ENCODE results near the gene NPC1.

GRCh38 chr18:23634692-23635091, 48.4 kb upstream of the NPC1 start:
- no peak for TF ChIP-seq CTCF (IDR thresholded peaks at IDR 0.05)
- no peak for TF ChIP-seq POLR2AphosphoS5 (IDR thresholded peaks at IDR 0.05; ENCODE audit: low read depth, low read length)
- no peak for TF ChIP-seq SIN3A (IDR thresholded peaks at IDR 0.05; ENCODE audit: borderline replicate concordance, insufficient read depth, low read depth, low read length)

All from Panc1 (cell line).